HCT116 (cell line): Measurements from ENCODE around the gene USP7. TPM values are rescaled to one million over a fixed set of nuclear protein-coding genes. Genes with fewer than 3 reads are reported as not detected.

Source experiments
- ATAC-seq: fragments of 200-7000 bp; cut with Tn5 transposase; 2 replicates; pipeline ENCODE4 v1.9.1; 2020; ENCODE audit warnings: mild to moderate bottlenecking, moderate library complexity
- BruUV-seq: library from RNA; stranded (reverse); fragments of 400-500 nt; replicated peaks from 2 replicates; lab custom pipeline; 2021; lab: Mats Ljungman, UMichigan
- CTCF ChIA-PET: fragments of 300-600 bp; sonication (Branson Sonifier 250); formaldehyde crosslinking; loops from one replicate; lab custom pipeline; 2021; ENCODE audit warnings: antibody characterized with exemption; lab: Charles Lee
- POLR2A ChIA-PET: fragments of 300-600, 350-600 bp; sonication (Branson Sonifier 250); formaldehyde crosslinking; loops from one replicate; lab custom pipeline; 2021; ENCODE audit warnings: antibody characterized with exemption; lab: Charles Lee
- RAD21 ChIA-PET, 2 experiments: fragments of 300-600 bp; sonication (Branson Sonifier 250); formaldehyde crosslinking; loops; one replicate each; lab custom pipeline; 2023; ENCODE audit warnings: low total read pairs in 2 of 2; ENCODE audit not compliant: uncharacterized antibody in 2 of 2, unreplicated experiment in 2 of 2, low non-redundant PET in 1 of 2; lab: Charles Lee
- DNase-seq: peaks from one replicate; pipeline ENCODE4 v3.0.0-alpha.2; 2010; ENCODE audit warnings: low read depth, low spot score
- H2AFZ ChIP-seq: fragments of 200-600 bp; shearing (Covaris generic), sonication (generic); 2 replicates; pipeline ENCODE4 v1.6.1; 2017; ENCODE audit warnings: low read depth, mixed run types, mixed read lengths, antibody characterized with exemption, low read length; ENCODE audit not compliant: poor library complexity, severe bottlenecking
- H3K27ac ChIP-seq: 2 replicates; pipeline ENCODE4 v1.5.1; 2012; ENCODE audit warnings: low read depth, low read length
- H3K27me3 ChIP-seq: fragments of 200-600 bp; sonication (generic); 2 replicates; pipeline ENCODE4 v1.6.1; 2016; ENCODE audit warnings: mixed run types, low read length, mixed read lengths; ENCODE audit not compliant: insufficient read depth
- H3K36me3 ChIP-seq, 2 experiments: fragments of 200-500 bp in 1 of 2; fragments of 200-600 bp in 1 of 2; sonication (Bioruptor generic) in 1 of 2; sonication (generic) in 1 of 2; 2 replicates each; pipeline versions ENCODE4 v1.5.1 to v1.6.1; 2014 to 2016; ENCODE audit warnings: low read length in 2 of 2, inconsistent platforms in 1 of 2, mixed read lengths in 1 of 2, mixed run types in 1 of 2; ENCODE audit not compliant: insufficient read depth in 2 of 2, control insufficient read depth in 1 of 2
- H3K4me1 ChIP-seq, 2 experiments: fragments of 200-600 bp in 1 of 2; sonication (generic) in 1 of 2; 2 replicates each; pipeline versions ENCODE4 v1.5.1 to v1.6.1; 2012 to 2017; ENCODE audit warnings: low read length in 2 of 2, inconsistent platforms in 1 of 2, mild to moderate bottlenecking in 1 of 2, mixed read lengths in 1 of 2, mixed run types in 1 of 2, moderate library complexity in 1 of 2; ENCODE audit not compliant: insufficient read depth in 2 of 2, control insufficient read depth in 1 of 2
- H3K4me2 ChIP-seq: fragments of 200-600 bp; sonication (generic); 2 replicates; pipeline ENCODE4 v1.6.1; 2017; ENCODE audit warnings: mixed run types, low read length, mixed read lengths
- H3K4me3 ChIP-seq, 2 experiments: fragments of 200-600 bp in 1 of 2; sonication (generic) in 1 of 2; replicated peaks in 1 of 2; 2 replicates each; pipeline ENCODE4 v1.5.1; 2011 to 2016; ENCODE audit warnings: low read length in 2 of 2, control low read depth in 1 of 2, low read depth in 1 of 2, mild to moderate bottlenecking in 1 of 2, mixed read lengths in 1 of 2, mixed run types in 1 of 2
- H3K79me2 ChIP-seq: fragments of 200-600 bp; sonication (generic); 2 replicates; pipeline ENCODE4 v1.6.1; 2017; ENCODE audit warnings: mild to moderate bottlenecking, mixed run types, low read length, moderate library complexity, mixed read lengths; ENCODE audit not compliant: insufficient read depth
- H3K9ac ChIP-seq: fragments of 200-600 bp; sonication (generic); 2 replicates; pipeline ENCODE4 v1.6.1; 2016; ENCODE audit warnings: low read length, mixed read lengths
- H3K9me2 ChIP-seq: fragments of 200-600 bp; sonication (generic), shearing (Covaris generic); 2 replicates; pipeline ENCODE4 v1.6.1; 2017; ENCODE audit warnings: mixed run types, mild to moderate bottlenecking, moderate library complexity; ENCODE audit not compliant: insufficient read depth
- H3K9me3 ChIP-seq, 2 experiments: fragments of 200-500 bp in 1 of 2; fragments of 200-600 bp in 1 of 2; sonication (Bioruptor generic) in 1 of 2; sonication (generic) in 1 of 2; 2 replicates each; pipeline ENCODE4 v1.6.1; 2014 to 2017; ENCODE audit warnings: low read length in 2 of 2, mixed read lengths in 2 of 2, inconsistent platforms in 1 of 2, low read depth in 1 of 2, mild to moderate bottlenecking in 1 of 2, mixed run types in 1 of 2, moderate library complexity in 1 of 2; ENCODE audit not compliant: control insufficient read depth in 1 of 2, insufficient read depth in 1 of 2
- H4K20me1 ChIP-seq: fragments of 200-600 bp; sonication (generic), shearing (Covaris generic); 2 replicates; pipeline ENCODE4 v1.6.1; 2017; ENCODE audit warnings: mixed run types, mild to moderate bottlenecking, moderate library complexity; ENCODE audit not compliant: insufficient read depth
- CBX3 ChIP-seq: IDR thresholded peaks from 2 replicates; pipeline ENCODE4 v1.6.1; 2012; ENCODE audit warnings: low read depth
- CEBPB ChIP-seq: IDR thresholded peaks from 2 replicates; pipeline ENCODE4 v1.6.1; 2012; ENCODE audit warnings: low read depth
- ELF1 ChIP-seq: IDR thresholded peaks from 2 replicates; pipeline ENCODE4 v1.6.1; 2012; ENCODE audit warnings: low read depth, borderline replicate concordance
- EZH2phosphoT487 ChIP-seq: fragments of 200-600 bp; IDR thresholded peaks from 2 replicates; pipeline ENCODE4 v1.6.1; 2018; ENCODE audit warnings: antibody characterized with exemption, borderline replicate concordance
- FOSL1 ChIP-seq: IDR thresholded peaks from 2 replicates; pipeline ENCODE4 v1.6.1; 2012; ENCODE audit warnings: low read depth
- JUND ChIP-seq: IDR thresholded peaks from 2 replicates; pipeline ENCODE4 v1.6.1; 2012
- MAX ChIP-seq: IDR thresholded peaks from 2 replicates; pipeline ENCODE4 v1.6.1; 2012
- POLR2AphosphoS5 ChIP-seq: IDR thresholded peaks from 2 replicates; pipeline ENCODE4 v1.6.1; 2011; ENCODE audit warnings: mild to moderate bottlenecking, low read depth, low read length, moderate library complexity
- RAD21 ChIP-seq: IDR thresholded peaks from 2 replicates; pipeline ENCODE4 v1.6.1; 2012; ENCODE audit warnings: low read depth, mild to moderate bottlenecking
- REST ChIP-seq: IDR thresholded peaks from 2 replicates; pipeline ENCODE4 v1.6.1; 2012; ENCODE audit warnings: low read depth
- SP1 ChIP-seq: IDR thresholded peaks from 2 replicates; pipeline ENCODE4 v1.6.1; 2012; ENCODE audit warnings: low read depth
- TCF7L2 ChIP-seq: IDR thresholded peaks from 2 replicates; pipeline ENCODE4 v1.7.0; 2011; ENCODE audit warnings: borderline replicate concordance, inconsistent platforms; ENCODE audit not compliant: insufficient read depth, insufficient read length; ENCODE audit errors: extremely low read depth
- YY1 ChIP-seq: IDR thresholded peaks from 2 replicates; pipeline ENCODE4 v1.6.1; 2011; ENCODE audit warnings: low read length, low read depth, moderate library complexity, mild to moderate bottlenecking; ENCODE audit not compliant: insufficient replicate concordance; ENCODE audit errors: extremely low read depth
- ZFX ChIP-seq: fragments of 450-650 bp; IDR thresholded peaks from 2 replicates; pipeline ENCODE4 v1.6.1; 2017
- intact Hi-C: fragments of 100-400 bp; cut with micrococcal nuclease; formaldehyde crosslinking; loops from 2 replicates; pipeline ENCODE4 v1.10.0; 2022
- total RNA-seq: library from RNA; stranded (reverse); gene quantifications from one replicate; pipeline ENCODE4 v1.2.1, GENCODE V29; 2021; ENCODE audit not compliant: unreplicated experiment
- TF ChIP-seq, protein P1 (sequence below): IDR thresholded peaks from 2 replicates; pipeline ENCODE4 v1.6.1; 2011; ENCODE audit warnings: mild to moderate bottlenecking, low read length, moderate library complexity; ENCODE audit not compliant: insufficient replicate concordance; ENCODE audit errors: extremely low read depth

The USP7 gene
- total RNA-seq, 1 experiment from 2014 or later = 154 TPM

DNA sequence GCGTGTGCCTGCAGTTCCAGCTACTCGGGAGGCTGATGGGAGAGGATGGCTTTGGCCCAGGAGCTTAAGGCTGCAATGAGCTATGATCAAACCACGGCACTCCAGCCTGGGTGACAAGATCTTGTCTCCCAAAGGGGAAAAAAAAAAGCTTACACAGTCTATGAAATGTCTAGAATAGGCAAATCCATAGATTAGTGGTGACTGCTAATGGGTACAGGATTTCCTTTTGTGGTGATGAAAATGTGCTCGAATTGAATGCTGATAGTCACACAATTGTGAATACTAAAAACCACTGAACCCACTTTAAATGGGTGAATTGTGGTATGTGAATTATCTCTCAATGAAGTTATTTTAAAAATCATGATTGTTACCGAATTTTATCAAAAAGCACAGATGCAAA, 14.9 kb downstream of the USP7 start:
- intact Hi-C loops = no loop called here
- DNase-seq (no peak), ATAC-seq (no peak)
- ChIA-PET CTCF (interaction anchor here (2.1 kb wide), 1 partner anchor 13 kb away, joined by 10 read pairs; no protein-coding TSS in a partner anchor), RAD21 (no interaction called here), POLR2A (no interaction called here)
- Histone ChIP-seq H3K79me2 (peaks cover 96% of the 10 kb centered on the region), H3K9me3 (no peaks in the 10 kb centered on the region), H3K36me3 (no peaks in the 10 kb centered on the region), H4K20me1 (peaks cover 60% of the 10 kb centered on the region; the same call in 1 of the 2 replicates), H3K27ac (no peak overlapping the region), H3K9me2 (no peaks in the 10 kb centered on the region), H3K9ac (no peak overlapping the region), H3K27me3 (no peaks in the 10 kb centered on the region), H3K4me3 (no peak overlapping the region), H2AFZ (no peak overlapping the region), H3K4me1 (peaks cover 0 to 3% of the 10 kb centered on the region in 2 experiments; a peak in 2 of 4 replicates), H3K4me2 (no peak overlapping the region)
- no TSS peak for BruUV-seq
- TF ChIP-seq CEBPB = no peak
- no peak for TF ChIP-seq YY1
- no peak for TF ChIP-seq SP1
- no peak for TF ChIP-seq ELF1
- TF ChIP-seq FOSL1 = no peak
- no peak for TF ChIP-seq EZH2phosphoT487
- TF ChIP-seq MAX = no peak
- no peak for TF ChIP-seq JUND
- no peak for TF ChIP-seq CBX3
- no peak for TF ChIP-seq REST
- TF ChIP-seq POLR2AphosphoS5 = no peak
- TF ChIP-seq TCF7L2 = no peak
- no peak for TF ChIP-seq ZFX
- no peak for TF ChIP-seq RAD21
- TF ChIP-seq, protein P1, sequence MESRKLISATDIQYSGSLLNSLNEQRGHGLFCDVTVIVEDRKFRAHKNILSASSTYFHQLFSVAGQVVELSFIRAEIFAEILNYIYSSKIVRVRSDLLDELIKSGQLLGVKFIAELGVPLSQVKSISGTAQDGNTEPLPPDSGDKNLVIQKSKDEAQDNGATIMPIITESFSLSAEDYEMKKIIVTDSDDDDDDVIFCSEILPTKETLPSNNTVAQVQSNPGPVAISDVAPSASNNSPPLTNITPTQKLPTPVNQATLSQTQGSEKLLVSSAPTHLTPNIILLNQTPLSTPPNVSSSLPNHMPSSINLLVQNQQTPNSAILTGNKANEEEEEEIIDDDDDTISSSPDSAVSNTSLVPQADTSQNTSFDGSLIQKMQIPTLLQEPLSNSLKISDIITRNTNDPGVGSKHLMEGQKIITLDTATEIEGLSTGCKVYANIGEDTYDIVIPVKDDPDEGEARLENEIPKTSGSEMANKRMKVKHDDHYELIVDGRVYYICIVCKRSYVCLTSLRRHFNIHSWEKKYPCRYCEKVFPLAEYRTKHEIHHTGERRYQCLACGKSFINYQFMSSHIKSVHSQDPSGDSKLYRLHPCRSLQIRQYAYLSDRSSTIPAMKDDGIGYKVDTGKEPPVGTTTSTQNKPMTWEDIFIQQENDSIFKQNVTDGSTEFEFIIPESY = no peak
